HT1080 (cell line): ENCODE results near the gene LAMTOR1. TPM values are rescaled to one million over a fixed set of nuclear protein-coding genes. Genes with fewer than 3 reads are reported as not detected.

Experiments used
- DNase-seq: peaks from one replicate; pipeline ENCODE4 v3.0.0-alpha.2; 2015; ENCODE audit warnings: low read depth
- total RNA-seq: library from RNA; depleted of rRNA; stranded (reverse); fragments of >200 nt; shearing (Covaris generic); gene quantifications from 2 replicates; pipeline ENCODE4 v1.2.3, GENCODE V29; 2014

LAMTOR1 gene
- total RNA-seq, 1 experiment from 2014 or later, result 212 TPM

DNA sequence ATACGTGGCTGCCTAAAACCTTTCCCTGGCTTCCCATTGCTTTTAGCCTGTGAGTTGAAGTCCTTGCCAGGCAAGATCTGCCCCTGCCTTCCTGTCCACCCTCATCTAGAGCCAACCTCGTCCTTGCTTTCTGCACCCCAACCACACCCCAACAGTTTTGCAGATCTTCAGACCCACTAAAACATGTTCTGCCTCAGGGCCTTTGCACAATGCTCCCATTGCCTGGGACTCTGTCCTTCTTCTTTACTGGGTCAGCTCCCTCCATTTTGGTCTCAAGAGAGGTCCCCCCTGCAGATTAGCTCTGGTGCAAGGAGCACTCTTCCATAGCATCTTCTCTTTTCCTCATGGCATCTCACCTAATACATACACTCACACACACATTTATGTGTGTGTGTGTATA is 17.8 kb upstream of the LAMTOR1 start:
- no peak for DNase-seq

DNA sequence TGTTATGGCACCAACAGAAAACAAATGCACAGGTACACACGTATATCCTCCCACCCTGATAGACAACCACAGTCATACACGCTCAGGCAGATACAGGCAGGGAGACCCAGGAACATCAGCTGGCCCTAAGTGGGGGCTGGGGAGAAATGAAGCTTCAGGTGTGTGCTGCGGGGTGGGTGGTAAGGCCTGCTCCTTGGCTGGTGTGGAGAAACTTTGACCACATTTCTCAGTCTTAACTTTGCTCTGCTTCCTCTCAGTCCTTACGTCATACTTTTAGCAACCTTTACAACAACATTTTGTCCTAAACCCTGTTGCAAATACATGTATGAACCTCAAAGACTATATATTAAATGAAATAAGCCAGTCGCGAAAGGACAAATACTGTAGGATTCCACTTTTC is 16.1 kb upstream of the LAMTOR1 start:
- no peak for DNase-seq

DNA sequence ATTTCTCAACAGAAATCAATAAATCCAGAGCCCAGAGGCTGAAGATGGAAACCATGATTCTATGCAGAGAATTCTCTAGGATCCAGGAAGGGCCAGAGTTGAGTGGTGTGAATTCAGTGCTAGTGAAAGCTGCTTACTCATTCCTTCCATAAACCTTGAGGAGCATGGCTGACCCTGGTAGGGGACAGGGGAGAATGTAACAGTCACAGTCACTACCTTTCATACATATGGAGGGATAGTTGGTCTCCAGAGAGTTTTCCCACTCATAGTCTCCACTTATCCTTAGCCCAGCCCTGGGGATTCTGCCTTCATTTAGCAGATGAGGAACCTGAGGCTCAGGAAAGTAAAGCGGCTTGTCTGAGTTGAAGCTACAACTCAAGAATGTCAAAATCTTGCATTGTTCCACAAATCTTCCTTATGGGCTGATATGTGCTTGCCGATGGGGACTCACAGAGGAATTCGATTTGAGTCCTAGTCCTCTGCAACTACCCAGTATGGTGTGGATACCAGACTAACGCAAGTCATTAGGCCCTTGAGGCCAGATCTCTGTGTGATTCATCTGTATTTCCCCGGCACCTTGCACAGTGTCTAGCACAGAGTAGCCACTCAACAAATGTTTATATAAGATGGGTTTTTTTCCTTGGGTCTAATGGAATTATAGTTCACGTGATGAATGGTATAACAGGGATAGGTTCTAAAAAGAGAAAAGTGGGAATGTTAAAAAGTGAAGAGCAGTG is 13.1 kb upstream of the LAMTOR1 start:
- no peak for DNase-seq

DNA sequence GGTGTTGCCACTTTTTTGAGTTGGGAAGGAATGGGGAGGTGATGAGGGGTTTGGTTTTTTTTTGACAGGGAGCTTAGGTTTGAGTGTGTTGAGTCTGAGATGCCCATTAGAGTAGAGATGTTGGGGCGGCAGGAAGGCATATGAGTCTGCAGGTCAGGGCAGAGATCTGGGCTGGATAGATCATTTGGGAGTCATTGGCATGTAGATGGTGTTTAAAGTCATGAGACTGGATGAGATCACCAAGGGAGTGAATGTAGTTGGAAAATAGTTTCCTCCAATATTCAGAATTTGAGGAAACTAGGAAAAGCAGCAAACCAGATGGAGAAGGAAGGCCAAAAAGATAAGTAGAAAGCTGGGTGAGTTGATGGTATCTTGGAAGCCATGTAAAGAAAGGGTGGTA is 11.5 kb upstream of the LAMTOR1 start:
- no peak for DNase-seq

DNA sequence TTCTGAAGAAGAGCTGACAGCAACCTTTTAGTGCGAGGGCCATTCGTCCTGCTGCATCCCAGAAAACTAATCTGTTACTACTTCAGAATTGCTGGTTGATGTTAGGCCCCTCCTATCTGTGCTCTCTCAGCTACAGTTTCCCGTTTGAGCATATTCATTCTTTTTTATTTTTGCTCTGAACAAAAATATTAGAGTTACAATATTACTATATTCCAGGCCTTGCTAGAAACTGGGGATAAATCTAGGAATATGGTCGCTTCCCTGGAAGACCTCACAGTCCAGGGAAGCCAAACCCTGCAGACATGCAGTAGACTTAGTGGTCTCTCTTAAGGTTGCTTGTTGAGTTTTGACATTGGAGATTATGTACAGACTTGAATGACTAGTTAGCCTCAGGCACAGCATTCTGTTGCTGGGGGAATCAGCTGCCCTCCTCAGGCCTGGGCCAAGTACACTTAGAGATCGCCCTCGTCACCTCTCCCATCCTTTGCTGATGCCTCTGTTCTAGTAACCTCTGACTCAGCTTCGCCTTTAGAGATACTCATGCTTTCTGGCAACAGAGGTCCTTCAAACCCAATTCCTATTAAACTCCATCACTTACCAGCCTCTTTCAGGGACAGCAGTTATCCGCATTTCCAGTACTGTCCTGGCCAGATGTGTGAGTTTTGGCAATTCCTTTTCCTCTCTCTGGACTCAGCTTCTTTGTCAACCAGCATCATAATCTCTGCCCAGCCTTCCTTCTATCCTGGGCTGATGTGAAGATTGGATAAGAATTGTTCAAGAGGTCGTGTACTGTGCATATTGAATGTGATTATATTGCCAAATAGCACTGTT is 10.1 kb upstream of the LAMTOR1 start:
- peak; percentile 19 for DNase-seq

DNA sequence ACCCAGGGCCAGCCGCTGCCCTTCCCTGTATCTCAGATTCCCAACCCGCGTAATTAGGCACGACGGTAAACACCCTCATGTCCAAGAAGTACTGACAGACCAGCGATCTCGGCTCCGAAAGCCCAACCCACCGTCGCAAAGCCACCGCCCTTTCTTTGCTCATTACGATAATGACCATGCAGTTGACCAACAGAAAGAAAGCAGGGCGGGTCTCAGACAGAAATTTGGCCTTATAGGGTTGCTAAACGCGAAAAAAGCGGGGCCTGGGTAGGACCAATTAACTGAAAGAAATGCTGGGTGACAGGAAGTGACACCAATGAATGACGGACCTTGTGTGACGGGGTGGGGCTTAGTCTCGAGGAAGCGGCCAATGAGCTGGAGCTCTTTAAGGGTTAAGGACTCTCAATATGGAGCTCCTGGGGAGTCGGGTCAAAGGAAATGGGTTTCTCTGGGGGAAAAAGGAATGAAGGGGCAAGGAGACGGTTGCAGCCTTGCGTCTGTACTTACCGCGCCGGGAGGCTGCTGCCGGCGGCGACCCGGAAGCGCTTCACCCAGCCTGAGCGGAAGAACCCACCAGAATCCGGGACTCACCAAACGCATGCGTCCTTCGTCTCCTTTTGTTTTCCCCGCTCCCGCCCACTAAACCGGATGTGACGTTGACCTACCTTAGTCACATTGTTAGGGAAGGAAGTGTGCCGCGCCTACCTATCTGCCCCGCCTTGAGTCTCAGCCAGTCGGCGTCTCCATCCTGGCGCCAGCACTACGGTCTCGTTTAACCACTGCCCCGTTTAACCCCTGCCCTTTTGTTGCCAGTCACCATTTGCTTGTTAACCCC is 9.3 kb upstream of the LAMTOR1 start, which contains the start of gene ANAPC15:
Gene ANAPC15 (minus strand): TSS at position 553 of the 835 bp plus-strand sequence. CDS start 1,419 bp downstream, outside the sequence.
- peak; percentile 99 for DNase-seq

DNA sequence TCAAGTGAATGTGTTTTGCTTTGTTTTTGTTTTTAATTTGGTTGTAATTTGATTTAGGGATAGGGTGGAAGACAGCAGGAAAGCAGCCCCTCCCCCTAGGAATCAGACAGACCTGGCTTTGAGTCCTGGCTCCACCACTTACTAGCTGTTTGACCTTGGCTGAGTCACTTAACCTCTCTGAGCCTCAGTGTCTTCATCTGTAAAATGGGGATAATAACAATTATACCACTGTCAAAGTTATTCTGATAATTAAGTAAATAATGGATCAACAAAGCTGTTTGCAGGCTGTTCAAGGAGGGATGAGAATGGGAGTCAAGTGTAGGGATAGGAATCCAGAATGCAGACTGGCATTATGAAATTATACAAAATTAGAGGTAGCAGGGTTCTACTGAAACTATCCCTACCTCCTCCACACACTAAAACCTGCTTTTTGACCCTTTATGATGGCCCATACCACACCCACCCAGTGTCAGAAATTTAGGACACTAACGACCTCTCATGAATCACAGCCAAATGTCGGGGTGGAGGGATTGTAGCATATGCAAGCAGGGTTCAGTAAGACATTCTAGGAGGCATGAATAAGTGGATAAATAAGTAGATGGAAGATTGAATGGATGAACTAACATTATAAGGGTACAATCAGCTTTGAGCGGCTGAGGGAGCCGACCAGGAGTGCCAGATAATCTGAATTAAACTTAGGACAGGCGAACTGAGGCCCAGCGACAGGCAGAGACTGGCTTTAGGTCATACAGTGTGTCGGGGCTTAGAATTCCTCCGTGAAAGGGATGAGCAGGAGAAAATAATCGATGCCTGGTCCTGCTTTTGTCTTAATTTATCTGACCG is 8.4 kb upstream of the LAMTOR1 start:
- no peak for DNase-seq

DNA sequence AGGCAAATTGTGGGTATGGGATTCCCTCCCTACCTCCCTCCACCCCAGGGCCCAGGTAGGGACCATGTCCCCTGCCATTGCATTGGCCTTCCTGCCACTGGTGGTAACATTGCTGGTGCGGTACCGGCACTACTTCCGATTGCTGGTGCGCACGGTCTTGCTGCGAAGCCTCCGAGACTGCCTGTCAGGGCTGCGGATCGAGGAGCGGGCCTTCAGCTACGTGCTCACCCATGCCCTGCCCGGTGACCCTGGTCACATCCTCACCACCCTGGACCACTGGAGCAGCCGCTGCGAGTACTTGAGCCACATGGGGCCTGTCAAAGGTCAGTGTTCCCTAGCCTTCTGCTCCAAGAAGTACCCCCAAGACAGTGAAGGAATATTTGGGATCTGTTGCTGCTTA is 2.8 kb upstream of the LAMTOR1 start, which contains the start of gene TOMT:
Gene TOMT (plus strand): TSS at position 37 of the 400 bp plus-strand sequence. CDS start 28 bp downstream, at position 65.
- DNase-seq, result no peak

DNA sequence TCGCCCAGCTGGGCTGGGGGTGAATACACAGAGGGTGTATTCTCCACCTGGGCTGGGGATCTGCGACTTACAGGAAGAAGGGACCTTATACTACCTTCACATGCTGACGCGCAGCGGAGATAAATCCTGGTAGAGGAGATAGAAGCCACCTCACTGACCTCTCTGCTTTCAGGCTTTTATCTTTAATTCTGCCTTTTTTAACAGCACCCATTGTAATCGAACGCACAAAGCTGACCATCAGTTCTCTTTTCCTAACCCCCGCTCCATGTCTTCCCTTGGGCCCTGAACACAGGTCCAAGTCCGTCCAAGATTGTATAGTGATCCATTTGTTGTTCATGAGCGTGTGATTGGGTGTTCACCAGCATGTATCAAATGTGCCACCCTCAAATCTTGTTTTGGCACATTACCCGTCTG is 664 bp upstream of the LAMTOR1 start:
- no peak for DNase-seq

DNA sequence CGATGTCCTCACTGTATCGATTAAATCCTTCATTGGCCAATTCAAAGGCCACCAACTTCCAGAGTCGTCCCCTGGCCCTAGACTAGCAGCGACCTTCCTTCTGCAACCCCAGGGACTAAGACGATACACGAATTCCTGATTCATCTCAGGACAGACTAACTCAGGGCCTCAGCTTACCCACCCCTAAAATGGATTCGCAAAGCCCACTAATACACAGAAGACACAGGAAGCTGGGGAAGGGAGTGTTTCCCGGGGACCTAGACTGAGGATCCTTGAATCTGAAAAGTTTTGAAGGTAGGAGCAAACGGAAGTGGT is 509 bp downstream of the LAMTOR1 start:
- no peak for DNase-seq

DNA sequence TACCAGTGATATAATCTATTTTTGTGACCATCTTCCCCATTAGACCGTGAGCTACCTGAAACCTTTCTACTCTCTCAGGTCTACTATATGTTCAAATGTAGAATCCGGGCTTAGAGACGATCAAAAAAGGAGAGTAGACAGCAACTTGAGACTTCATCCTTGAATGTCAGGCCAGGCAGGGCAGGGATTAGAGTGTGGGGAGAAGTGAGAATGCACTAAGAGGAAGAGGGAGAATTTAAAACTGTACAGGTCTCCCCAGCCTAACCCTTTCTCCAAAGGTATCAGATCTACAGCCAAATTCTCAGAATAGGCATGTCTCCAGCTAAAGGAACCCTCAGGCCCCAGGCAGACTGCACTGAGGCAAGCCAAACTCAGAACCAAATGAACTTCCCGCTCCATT is 935 bp downstream of the LAMTOR1 start:
- DNase-seq, result no peak

DNA sequence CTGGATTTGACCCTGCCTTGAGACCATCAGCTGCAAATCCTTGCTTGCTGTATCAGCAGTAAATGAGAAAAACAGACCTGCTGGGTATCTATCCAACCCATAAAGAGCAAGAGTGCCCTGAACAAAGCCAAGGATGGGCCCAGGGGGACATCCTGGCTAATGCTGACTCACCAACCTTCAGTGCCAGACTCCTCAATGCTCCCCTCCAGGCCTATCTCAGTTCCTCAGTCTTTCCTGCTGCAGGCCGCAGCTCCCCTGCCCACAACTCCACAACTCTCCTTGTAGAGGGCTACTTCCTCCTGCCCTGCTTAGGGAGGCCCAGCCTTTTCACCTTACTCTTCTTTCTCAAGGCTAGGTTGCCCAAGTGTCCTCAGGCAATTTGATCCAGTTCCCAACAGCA is 2.6 kb downstream of the LAMTOR1 start:
- no peak for DNase-seq

DNA sequence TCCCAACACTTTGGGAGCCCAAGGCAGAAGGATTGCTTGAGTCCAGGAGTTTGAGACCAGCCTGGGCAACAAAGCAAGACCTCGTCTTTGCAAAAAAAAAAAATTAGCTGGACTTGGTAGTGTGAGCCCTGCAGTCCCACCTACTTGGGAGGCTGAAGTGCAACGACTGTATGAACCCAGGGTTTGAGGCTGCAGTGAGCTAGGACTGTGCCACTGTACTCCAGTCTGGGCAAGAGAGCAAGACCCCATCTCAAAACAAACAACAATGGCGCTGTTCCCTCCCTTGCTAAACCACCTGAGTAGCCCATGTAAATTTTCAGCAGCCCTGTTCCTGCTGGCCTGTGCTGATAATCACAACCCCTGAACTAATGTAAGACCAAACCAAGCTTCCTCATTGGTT is 3.1 kb downstream of the LAMTOR1 start:
- no peak for DNase-seq

DNA sequence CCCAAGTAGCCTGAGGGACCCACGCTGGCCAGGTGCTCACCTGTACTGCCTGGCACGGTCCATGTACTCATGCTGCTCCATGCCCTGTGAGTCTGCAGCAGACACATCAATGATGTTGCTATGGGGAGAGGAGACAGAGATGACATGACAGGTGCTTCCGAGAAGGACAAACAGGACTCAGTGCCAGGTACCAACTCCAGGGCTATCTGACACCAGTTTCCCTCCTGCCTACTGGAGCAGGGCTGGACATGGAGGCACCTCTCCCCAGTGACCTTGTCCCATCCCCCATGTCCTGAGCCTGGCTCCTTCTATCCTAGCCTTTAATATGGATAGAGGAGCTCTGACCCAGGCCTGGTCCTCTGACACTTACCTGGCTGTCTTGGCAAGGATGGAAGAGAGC is 4.4 kb downstream of the LAMTOR1 start:
- DNase-seq, result no peak

DNA sequence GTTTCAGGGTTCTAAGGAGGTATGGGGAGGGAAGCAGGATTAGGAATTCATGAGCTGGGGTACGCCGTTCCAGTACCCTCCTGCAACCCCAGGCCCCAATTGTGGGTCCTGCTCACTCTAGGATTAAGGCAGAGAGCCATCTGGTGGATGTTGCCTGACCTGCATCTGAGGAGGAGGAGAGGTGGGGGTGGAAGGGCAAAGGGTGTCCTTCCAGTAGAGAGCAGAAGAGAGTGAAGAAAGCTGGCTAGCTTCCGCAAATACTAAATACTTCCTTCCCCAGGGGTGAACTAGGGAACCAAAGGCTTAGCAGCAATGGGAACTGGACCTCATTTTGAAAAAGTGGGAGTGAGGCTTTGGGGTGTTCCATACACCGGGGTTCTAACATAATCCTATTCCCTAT is 11.8 kb downstream of the LAMTOR1 start:
- peak; percentile 55 for DNase-seq

DNA sequence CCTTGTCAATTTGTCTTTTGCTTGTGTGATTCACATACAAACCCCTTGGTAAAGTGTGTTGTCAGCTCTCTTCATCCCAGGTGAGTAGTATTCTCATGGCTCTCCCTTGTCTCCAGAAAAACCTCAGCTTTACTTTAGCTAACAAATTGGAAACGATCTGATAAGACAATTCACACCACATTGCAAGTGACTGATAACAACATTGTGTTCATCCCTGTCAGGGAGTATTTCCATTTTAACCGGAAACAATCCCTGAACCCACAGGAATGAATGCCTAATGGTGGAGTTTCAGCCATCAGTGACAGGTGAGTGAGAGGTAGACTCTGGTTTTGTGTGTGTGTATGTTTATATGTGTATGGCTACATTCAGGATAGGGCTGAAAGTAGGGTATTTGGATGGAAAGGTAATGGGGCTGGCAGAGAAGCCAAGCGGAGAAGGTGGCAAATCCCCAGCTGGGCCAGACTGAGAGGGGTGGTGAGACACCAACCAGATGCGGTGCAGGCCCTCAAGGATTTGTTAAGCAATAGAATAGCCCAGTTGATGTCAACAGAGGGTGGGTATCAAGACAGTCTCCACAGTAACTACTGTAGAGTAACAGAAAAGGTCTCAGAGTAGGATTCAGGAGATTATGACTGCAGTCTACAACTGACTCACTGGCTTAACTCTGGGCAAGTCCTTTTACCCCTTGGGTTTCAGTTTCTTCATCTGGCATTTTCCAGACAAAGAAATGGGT is 14.9 kb downstream of the LAMTOR1 start:
- DNase-seq, result no peak

DNA sequence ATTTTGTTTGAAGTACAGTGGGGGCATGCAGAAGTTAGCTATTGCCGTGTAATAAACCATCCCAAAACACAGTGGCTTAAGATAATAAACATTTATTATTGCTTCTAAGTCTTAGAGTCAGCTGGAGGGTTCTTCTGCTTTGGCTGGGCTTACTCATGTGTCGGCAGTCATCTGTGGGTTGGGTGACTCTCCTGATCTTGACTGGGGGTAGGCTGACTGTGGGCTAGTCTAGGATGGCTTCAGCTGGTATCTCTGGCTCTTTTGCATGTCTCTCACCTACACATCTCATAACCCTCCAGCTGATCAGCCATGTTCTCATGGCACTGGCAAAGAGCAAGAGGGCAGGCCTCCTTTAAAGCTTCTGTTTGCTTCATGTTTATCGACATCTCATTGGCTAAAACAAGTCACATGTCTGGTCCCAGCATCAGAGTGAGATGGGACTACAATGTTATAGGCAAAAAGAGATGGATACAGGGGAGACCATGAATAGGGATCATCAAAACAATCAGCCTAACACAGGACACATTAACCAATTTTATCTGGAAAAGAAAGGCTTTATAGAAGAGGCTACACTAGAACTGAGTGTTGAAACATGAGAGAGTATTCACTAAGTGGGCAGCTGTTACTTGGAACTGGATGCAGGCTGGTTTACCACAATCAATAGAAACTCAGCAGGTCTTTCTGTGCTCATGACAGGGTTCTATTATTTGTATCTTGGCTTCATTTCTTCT is 17.3 kb downstream of the LAMTOR1 start:
- no peak for DNase-seq

DNA sequence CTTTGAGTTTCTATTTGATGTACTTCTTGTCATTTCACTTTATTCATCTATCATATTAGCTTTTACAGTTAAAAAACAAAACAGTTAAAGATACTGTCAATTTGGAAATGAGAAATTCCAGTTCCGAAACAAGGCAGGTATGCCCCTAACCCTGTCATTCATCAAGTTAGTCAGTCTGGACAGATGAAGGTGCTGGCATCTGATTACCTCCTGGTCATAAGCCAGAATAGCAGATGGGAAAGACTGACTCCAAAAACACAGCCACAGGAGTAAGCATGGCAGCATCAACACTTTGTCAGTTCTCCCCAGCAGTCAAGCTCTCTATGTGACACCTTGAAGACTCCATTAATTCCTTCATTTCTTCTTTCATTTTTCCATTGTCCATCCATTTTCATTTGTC is 18.1 kb downstream of the LAMTOR1 start:
- no peak for DNase-seq

DNA sequence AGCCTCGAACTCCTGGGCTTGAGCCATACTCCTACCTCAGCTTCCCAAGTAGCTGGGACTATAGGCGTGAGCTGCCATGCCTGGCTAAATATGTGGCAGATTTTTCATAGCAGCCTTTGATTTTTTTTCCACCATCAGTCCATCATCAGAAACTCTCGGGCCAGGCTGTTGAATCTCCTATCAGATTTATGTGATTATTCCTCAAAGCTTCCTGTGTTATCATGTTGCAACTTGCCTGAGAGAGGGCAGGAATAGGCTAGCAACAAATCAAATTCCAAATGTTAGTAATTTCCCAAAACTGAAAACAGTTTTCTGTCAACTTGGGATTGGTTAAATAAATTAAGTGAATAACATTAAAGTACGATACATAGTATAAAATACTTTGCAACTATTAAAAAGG is 19.0 kb downstream of the LAMTOR1 start:
- no peak for DNase-seq

DNA sequence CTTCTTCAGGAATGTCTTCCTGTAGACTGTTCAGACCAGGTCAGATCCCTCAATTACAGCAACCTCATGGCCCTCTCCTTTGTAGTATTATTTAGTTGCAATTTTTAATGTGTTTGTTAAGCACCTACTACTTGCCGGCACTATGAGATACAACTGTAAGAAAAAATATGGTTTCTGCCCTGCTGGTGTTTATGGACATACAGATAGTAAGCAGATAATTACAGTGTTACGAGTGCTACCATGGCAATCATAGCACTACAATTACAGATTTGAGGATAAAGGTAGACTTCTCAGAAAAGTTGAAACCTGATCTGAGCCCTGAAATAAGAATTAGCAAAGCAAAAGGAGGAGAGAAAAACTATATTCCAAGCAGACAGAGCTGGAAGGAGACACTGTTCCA is 19.7 kb downstream of the LAMTOR1 start:
- no peak for DNase-seq
